GM23338 (cell line): Measurements from ENCODE around the gene TRAPPC2.

Experiments used
- CREB1 ChIP-seq: fragments of 250-450 bp; sonication (Bioruptor Pico); IDR thresholded peaks from 2 replicates; pipeline ENCODE4 v1.5.0; 2020; ENCODE audit warnings: low read depth, mild to moderate bottlenecking, moderate library complexity
- CTCF ChIP-seq, 2 experiments: fragments of 200-600 bp in 1 of 2; sonication (generic) in 1 of 2; conservative IDR thresholded peaks; 2 replicates each; pipeline versions ENCODE4 v1.5.1 to v1.6.1; 2016 to 2017; ENCODE audit warnings: antibody characterized with exemption in 2 of 2, low read depth in 2 of 2, mild to moderate bottlenecking in 2 of 2, moderate library complexity in 1 of 2
- EZH2 ChIP-seq: fragments of 200-600 bp; sonication (generic); IDR thresholded peaks from one replicate; pipeline ENCODE4 v1.8.0; 2017; ENCODE audit warnings: antibody characterized with exemption, mild to moderate bottlenecking, low read depth; ENCODE audit not compliant: unreplicated experiment
- EZH2phosphoT487 ChIP-seq: fragments of 200-600 bp; sonication (generic); IDR thresholded peaks from one replicate; pipeline ENCODE4 v1.8.1; 2018; ENCODE audit warnings: antibody characterized with exemption; ENCODE audit not compliant: unreplicated experiment
- JUNB ChIP-seq: IDR thresholded peaks from one replicate; pipeline ENCODE4 v1.6.1; 2016; ENCODE audit warnings: antibody characterized with exemption; ENCODE audit not compliant: unreplicated experiment
- POLR2AphosphoS5 ChIP-seq: IDR thresholded peaks from 2 replicates; pipeline ENCODE4 v1.6.1; 2016; ENCODE audit warnings: antibody characterized with exemption, low read depth
- REST ChIP-seq: IDR thresholded peaks from one replicate; pipeline ENCODE4 v1.6.1; 2018; ENCODE audit warnings: antibody characterized with exemption; ENCODE audit not compliant: unreplicated experiment

GRCh38 chrX:13666836-13667235 lies 67.6 kb downstream of the TRAPPC2 start:
- no peak for TF ChIP-seq CTCF (conservative IDR thresholded peaks at IDR 0.05; ENCODE audit: low read depth in 2 of 2)
- no peak for TF ChIP-seq EZH2phosphoT487
- TF ChIP-seq EZH2, result no peak
- no peak for TF ChIP-seq POLR2AphosphoS5
- no peak for TF ChIP-seq JUNB
- no peak for TF ChIP-seq REST
- no peak for TF ChIP-seq CREB1 (CRISPR knock-in tag)
